B cell (primary cell): ENCODE data around the gene CDK10. TPM values are rescaled to one million over a fixed set of nuclear protein-coding genes. Genes with fewer than 3 reads are reported as not detected.

ENCODE experiments used
- ATAC-seq: fragments of 200-7000 bp; cut with Tn5 transposase; one replicate; pipeline ENCODE4 v1.10.0; 2021; ENCODE audit warnings: low read depth, mild to moderate bottlenecking, moderate number of reproducible peaks, moderate library complexity
- CTCF ChIA-PET: fragments of 350-600 bp; sonication (Branson Sonifier 250); formaldehyde crosslinking; loops from one replicate; lab custom pipeline; 2021; ENCODE audit warnings: antibody characterized with exemption, inconsistent platforms; lab: Charles Lee
- POLR2A ChIA-PET: fragments of 350-600 bp; sonication (Branson Sonifier 250); formaldehyde crosslinking; loops from one replicate; lab custom pipeline; 2021; ENCODE audit warnings: antibody characterized with exemption; lab: Charles Lee
- DNase-seq: peaks from one replicate; pipeline ENCODE4 v3.0.0; 2013
- H2AFZ ChIP-seq: 2 replicates; pipeline ENCODE4 v1.6.1; 2012; ENCODE audit warnings: mild to moderate bottlenecking, low read depth, low read length; ENCODE audit not compliant: insufficient read depth, poor library complexity, severe bottlenecking
- H3K27ac ChIP-seq, 2 donors: 1 replicate in 1 of 2; 2 replicates in 1 of 2; pipeline ENCODE4 v1.5.1; 2012 to 2013; ENCODE audit warnings: low read length in 2 of 2, mild to moderate bottlenecking in 2 of 2, moderate library complexity in 1 of 2
- H3K27me3 ChIP-seq, 4 experiments: fragments of 200-600 bp in 1 of 4; sonication (generic) in 1 of 4; replicated peaks in 1 of 4; 1 replicate in 2 of 4; 2 replicates in 2 of 4; pipeline versions ENCODE4 v1.6.1 to v1.7.0; 2013 to 2016; ENCODE audit warnings: low read length in 3 of 4, mild to moderate bottlenecking in 2 of 4, mixed read lengths in 1 of 4, moderate library complexity in 1 of 4; ENCODE audit not compliant: insufficient read depth in 4 of 4, control insufficient read depth in 3 of 4; ENCODE audit errors: control extremely low read depth in 1 of 4
- H3K36me3 ChIP-seq, 2 experiments: replicated peaks in 1 of 2; 1 replicate in 1 of 2; 2 replicates in 1 of 2; pipeline versions ENCODE4 v1.6.1 to v1.7.1; 2013; ENCODE audit warnings: low read length in 1 of 2; ENCODE audit not compliant: insufficient read depth in 2 of 2, control insufficient read depth in 1 of 2; ENCODE audit errors: control extremely low read depth in 1 of 2, extremely low read depth in 1 of 2
- H3K4me1 ChIP-seq, 2 donors: fragments of 200-600 bp in 1 of 2; sonication (generic) in 1 of 2; 1 replicate in 1 of 2; 2 replicates in 1 of 2; pipeline versions ENCODE4 v1.5.1 to v1.6.1; 2013 to 2017; ENCODE audit warnings: low read length in 2 of 2; ENCODE audit not compliant: control insufficient read depth in 2 of 2, insufficient read depth in 2 of 2
- H3K4me2 ChIP-seq: replicated peaks from 2 replicates; pipeline ENCODE3; 2012; ENCODE audit warnings: mild to moderate bottlenecking, low read depth, low read length; ENCODE audit not compliant: poor library complexity, severe bottlenecking
- H3K4me3 ChIP-seq, 5 experiments: fragments of 200-600 bp in 1 of 5; sonication (generic) in 1 of 5; 1 replicate in 3 of 5; 2 replicates in 2 of 5; pipeline versions ENCODE4 v1.5.1 to v1.7.0; 2011 to 2016; ENCODE audit warnings: low read length in 4 of 5, mild to moderate bottlenecking in 4 of 5, low read depth in 2 of 5, control low read depth in 1 of 5, moderate library complexity in 1 of 5; ENCODE audit not compliant: insufficient read depth in 1 of 5; ENCODE audit errors: control extremely low read depth in 1 of 5, extremely low read depth in 1 of 5
- H3K79me2 ChIP-seq: fragments of 200-600 bp; sonication (generic); one replicate; pipeline ENCODE4 v1.6.0; 2016; ENCODE audit warnings: low read length; ENCODE audit not compliant: control insufficient read depth, insufficient read depth
- H3K9ac ChIP-seq: fragments of 200-600 bp; sonication (generic); 2 replicates; pipeline ENCODE4 v1.6.1; 2017; ENCODE audit warnings: mild to moderate bottlenecking, low read length, moderate library complexity
- H3K9me3 ChIP-seq, 3 donors: one replicate each; pipeline versions ENCODE4 v1.6.1 to v1.7.1; 2013; ENCODE audit warnings: low read length in 2 of 3; ENCODE audit not compliant: control insufficient read depth in 2 of 3, insufficient read depth in 1 of 3; ENCODE audit errors: control extremely low read depth in 1 of 3
- H4K20me1 ChIP-seq: 2 replicates; pipeline ENCODE4 v1.6.0; 2012; ENCODE audit warnings: mild to moderate bottlenecking, low read length; ENCODE audit not compliant: insufficient read depth, control insufficient read depth, poor library complexity, severe bottlenecking
- H3K27ac Mint-ChIP-seq: one replicate; pipeline ENCODE4 v1.8.0; 2021; ENCODE audit warnings: mixed read lengths
- H3K27me3 Mint-ChIP-seq: one replicate; pipeline ENCODE4 v1.8.0; 2021; ENCODE audit warnings: mixed read lengths
- H3K4me1 Mint-ChIP-seq: one replicate; pipeline ENCODE4 v1.8.0; 2021; ENCODE audit warnings: mixed read lengths
- H3K4me3 Mint-ChIP-seq: one replicate; pipeline ENCODE4 v1.8.0; 2021; ENCODE audit warnings: mixed read lengths
- H3K9me3 Mint-ChIP-seq: one replicate; pipeline ENCODE4 v1.8.0; 2022; ENCODE audit warnings: mixed read lengths; ENCODE audit not compliant: insufficient read depth
- CTCF ChIP-seq: fragments of 200-600 bp; IDR thresholded peaks from one replicate; pipeline ENCODE4 v1.8.0; 2022; ENCODE audit warnings: antibody characterized with exemption, mild to moderate bottlenecking
- EZH2 ChIP-seq: IDR thresholded peaks from 2 replicates; pipeline ENCODE4 v1.6.1; 2012; ENCODE audit warnings: borderline replicate concordance, low read depth, mild to moderate bottlenecking, moderate library complexity, low read length; ENCODE audit not compliant: insufficient read depth, poor library complexity, severe bottlenecking
- WGBS: methylation state at CpG from one replicate; pipeline ENCODE4 v1.1.5; 2013; ENCODE audit warnings: missing lambda C conversion rate; ENCODE audit not compliant: insufficient coverage; 5-methylcytosine and 5-hydroxymethylcytosine counted together
- intact Hi-C: fragments of 100-400 bp; cut with micrococcal nuclease; formaldehyde crosslinking; loops from one replicate; pipeline ENCODE4 v1.10.0; 2022
- polyA plus RNA-seq: library from polyadenylated mRNA; depleted of rRNA; stranded (reverse); fragments of >200 nt; gene quantifications from 2 replicates; pipeline ENCODE4 v1.2.3, GENCODE V29; 2012
- total RNA-seq, 2 donors: library from RNA; stranded (reverse); fragments of 120-200 nt in 1 of 2; gene quantifications; 1 replicate in 1 of 2; 2 replicates in 1 of 2; pipeline versions ENCODE4 v1.2.3 to v1.2.4, GENCODE V29; 2013 to 2022

CDK10 gene
- total and polyA plus RNA-seq, 2 donors (not counting 1 experiment from before 2014, with no cell fraction given): 114 to 145 TPM

GRCh38 chr16:89708481-89708931 is 22.0 kb downstream of the CDK10 start:
- H4K20me1 ChIP-seq: no peaks in the 10 kb centered on the region
- WGBS: 91% methylated on average over 19 of the region's 19 CpGs

More at GRCh38 chr16:89708481-89708931, 22.0 kb downstream of the CDK10 start:
- ChIA-PET POLR2A (interaction anchor here (0.6 to 1.0 kb wide), 3 partner anchors 30 to 333 kb away, joined by 3 to 7 read pairs (median 7); no protein-coding TSS in a partner anchor), CTCF (interaction anchor here (1.2 to 7.6 kb wide), 5 partner anchors 53 to 201 kb away, joined by 3 to 105 read pairs (median 3); no protein-coding TSS in a partner anchor)
- Histone ChIP-seq H3K27me3 (no peaks in the 10 kb centered on the region), H3K4me2 (no peak overlapping the region), H2AFZ (no peak overlapping the region), H3K27ac (no peak overlapping the region), H3K36me3 (no peaks in the 10 kb centered on the region), H3K79me2 (no peaks in the 10 kb centered on the region), H3K4me3 (no peak overlapping the region), H3K4me1 (peaks cover 13 to 19% of the 10 kb centered on the region in 2 donors), H3K9me3 (no peaks in the 10 kb centered on the region), H3K9ac (no peak overlapping the region)
- ATAC-seq: no peak
- intact Hi-C loops: loop anchor here (10.0 kb wide), 1 partner anchor 56 kb away; no protein-coding TSS in a partner anchor
- Mint-ChIP-seq H3K4me3 (no peak overlapping the region), H3K27me3 (no peaks in the 10 kb centered on the region), H3K27ac (no peak overlapping the region), H3K9me3 (no peaks in the 10 kb centered on the region), H3K4me1 (peaks cover 8% of the 10 kb centered on the region)
- DNase-seq: no peak
- TF ChIP-seq EZH2 (no peak), CTCF (no peak)
